ENCODE results near the gene ZNF837.

DNA sequence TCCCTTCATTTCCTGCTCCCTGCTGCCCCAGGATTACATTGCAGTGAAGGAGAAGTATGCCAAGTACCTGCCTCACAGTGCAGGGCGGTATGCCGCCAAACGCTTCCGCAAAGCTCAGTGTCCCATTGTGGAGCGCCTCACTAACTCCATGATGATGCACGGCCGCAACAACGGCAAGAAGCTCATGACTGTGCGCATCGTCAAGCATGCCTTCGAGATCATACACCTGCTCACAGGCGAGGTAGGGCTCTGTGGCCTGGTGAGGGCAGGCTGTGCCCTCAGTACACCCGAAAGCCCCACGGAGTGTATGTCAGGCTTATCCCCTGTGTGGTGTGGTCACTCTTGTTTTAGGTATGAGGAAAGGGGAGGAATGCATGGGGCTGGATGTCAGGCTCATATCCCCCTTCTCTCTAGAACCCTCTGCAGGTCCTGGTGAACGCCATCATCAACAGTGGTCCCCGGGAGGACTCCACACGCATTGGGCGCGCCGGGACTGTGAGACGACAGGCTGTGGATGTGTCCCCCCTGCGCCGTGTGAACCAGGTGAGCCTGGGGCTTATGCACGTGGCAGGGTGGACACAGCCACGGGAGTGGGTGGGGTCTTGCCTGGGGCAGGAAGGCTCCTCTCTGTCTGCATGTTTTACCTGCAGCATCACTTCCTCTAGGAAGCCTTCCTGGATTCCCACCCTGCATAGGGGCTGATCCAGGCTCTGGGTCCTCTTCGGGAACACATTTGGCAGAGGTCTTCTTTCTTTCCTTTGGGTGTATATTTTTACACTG, 12.3 kb upstream of the ZNF837 start:
- TF ChIP-seq POLR2A (IDR thresholded peaks at IDR 0.05), result no peak
- TF ChIP-seq, protein P1, sequence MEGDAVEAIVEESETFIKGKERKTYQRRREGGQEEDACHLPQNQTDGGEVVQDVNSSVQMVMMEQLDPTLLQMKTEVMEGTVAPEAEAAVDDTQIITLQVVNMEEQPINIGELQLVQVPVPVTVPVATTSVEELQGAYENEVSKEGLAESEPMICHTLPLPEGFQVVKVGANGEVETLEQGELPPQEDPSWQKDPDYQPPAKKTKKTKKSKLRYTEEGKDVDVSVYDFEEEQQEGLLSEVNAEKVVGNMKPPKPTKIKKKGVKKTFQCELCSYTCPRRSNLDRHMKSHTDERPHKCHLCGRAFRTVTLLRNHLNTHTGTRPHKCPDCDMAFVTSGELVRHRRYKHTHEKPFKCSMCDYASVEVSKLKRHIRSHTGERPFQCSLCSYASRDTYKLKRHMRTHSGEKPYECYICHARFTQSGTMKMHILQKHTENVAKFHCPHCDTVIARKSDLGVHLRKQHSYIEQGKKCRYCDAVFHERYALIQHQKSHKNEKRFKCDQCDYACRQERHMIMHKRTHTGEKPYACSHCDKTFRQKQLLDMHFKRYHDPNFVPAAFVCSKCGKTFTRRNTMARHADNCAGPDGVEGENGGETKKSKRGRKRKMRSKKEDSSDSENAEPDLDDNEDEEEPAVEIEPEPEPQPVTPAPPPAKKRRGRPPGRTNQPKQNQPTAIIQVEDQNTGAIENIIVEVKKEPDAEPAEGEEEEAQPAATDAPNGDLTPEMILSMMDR (IDR thresholded peaks at IDR 0.05), result no peak
